PC-3 (cell line): ENCODE measurements around the gene LRP2. TPM values are rescaled to one million over a fixed set of nuclear protein-coding genes. Genes with fewer than 3 reads are reported as not detected.

Experiments
- ATAC-seq: fragments of 200-7000 bp; cut with Tn5 transposase; 2 replicates; pipeline ENCODE4 v1.9.1; 2020; ENCODE audit warnings: mild to moderate bottlenecking, moderate library complexity
- BruUV-seq: library from RNA; stranded (reverse); fragments of 400-500 nt; replicated peaks from 2 replicates; lab custom pipeline; 2021; lab: Mats Ljungman, UMichigan
- CTCF ChIA-PET: fragments of 300-600 bp; sonication (Branson Sonifier 250); formaldehyde crosslinking; loops from one replicate; lab custom pipeline; 2022; ENCODE audit warnings: antibody characterized with exemption; lab: Charles Lee
- POLR2A ChIA-PET: fragments of 300-600 bp; sonication (Branson Sonifier 250); formaldehyde crosslinking; loops from one replicate; lab custom pipeline; 2022; ENCODE audit warnings: antibody characterized with exemption; ENCODE audit not compliant: unreplicated experiment; lab: Charles Lee
- DNase-seq: peaks from one replicate; pipeline ENCODE4 v3.0.0-alpha.2; 2015
- H2AFZ ChIP-seq: fragments of 300-600 bp; sonication (generic); 2 replicates; pipeline ENCODE4 v1.6.0; 2016; ENCODE audit warnings: antibody characterized with exemption, low read length
- H3F3A ChIP-seq: fragments of 300-600 bp; sonication (generic); one replicate; pipeline ENCODE4 v1.6.0; 2017; ENCODE audit warnings: antibody characterized with exemption, low read length, control low read depth, mild to moderate bottlenecking; ENCODE audit not compliant: unreplicated experiment
- H3K27ac ChIP-seq: fragments of 300-600 bp; sonication (generic); 2 replicates; pipeline ENCODE4 v1.5.1; 2016; ENCODE audit warnings: mild to moderate bottlenecking, low read length
- H3K27me3 ChIP-seq: fragments of 300-600 bp; sonication (generic); 2 replicates; pipeline ENCODE4 v1.6.1; 2016; ENCODE audit warnings: low read length, mixed read lengths
- H3K36me3 ChIP-seq: fragments of 300-600 bp; sonication (generic); 2 replicates; pipeline ENCODE4 v1.6.1; 2016; ENCODE audit warnings: low read depth, mixed run types, low read length, mixed read lengths
- H3K4me1 ChIP-seq: fragments of 300-600 bp; sonication (generic); 2 replicates; pipeline ENCODE4 v1.5.1; 2016; ENCODE audit warnings: low read length; ENCODE audit not compliant: insufficient read depth
- H3K4me2 ChIP-seq: fragments of 300-600 bp; sonication (generic); 2 replicates; pipeline ENCODE4 v1.6.0; 2016; ENCODE audit warnings: low read length
- H3K4me3 ChIP-seq: fragments of 300-600 bp; sonication (generic); 2 replicates; pipeline ENCODE4 v1.5.1; 2016; ENCODE audit warnings: mild to moderate bottlenecking, low read length, mixed read lengths
- H3K79me2 ChIP-seq: fragments of 300-600 bp; sonication (generic); 2 replicates; pipeline ENCODE4 v1.6.1; 2017; ENCODE audit warnings: low read length, mixed read lengths
- H3K9ac ChIP-seq: fragments of 300-600 bp; sonication (generic); 2 replicates; pipeline ENCODE4 v1.6.0; 2016; ENCODE audit warnings: mild to moderate bottlenecking, low read length
- H3K9me2 ChIP-seq: fragments of 300-600 bp; sonication (generic); replicated peaks from 2 replicates; pipeline ENCODE4 v1.6.1; 2016; ENCODE audit warnings: mixed run types, low read length, mixed read lengths
- H3K9me3 ChIP-seq: fragments of 300-600 bp; sonication (generic); 2 replicates; pipeline ENCODE4 v1.6.1; 2016; ENCODE audit warnings: low read length, mixed read lengths
- H4K20me1 ChIP-seq: fragments of 300-600 bp; sonication (generic); 2 replicates; pipeline ENCODE4 v1.6.1; 2016; ENCODE audit warnings: low read length, mixed read lengths
- CTCF ChIP-seq: fragments of 300-600 bp; sonication (generic); conservative IDR thresholded peaks from 2 replicates; pipeline ENCODE4 v1.5.1; 2017; ENCODE audit warnings: antibody characterized with exemption, low read depth, mild to moderate bottlenecking, low read length
- EZH2 ChIP-seq: fragments of 300-600 bp; sonication (generic); IDR thresholded peaks from one replicate; pipeline ENCODE4 v1.6.1; 2017; ENCODE audit warnings: antibody characterized with exemption, mild to moderate bottlenecking, low read length; ENCODE audit not compliant: unreplicated experiment
- EZH2phosphoT487 ChIP-seq: fragments of 300-600 bp; sonication (generic); IDR thresholded peaks from 2 replicates; pipeline ENCODE4 v1.6.1; 2018; ENCODE audit warnings: mild to moderate bottlenecking, antibody characterized with exemption, low read length, borderline replicate concordance
- intact Hi-C: fragments of 100-400 bp; cut with micrococcal nuclease; formaldehyde crosslinking; loops from 2 replicates; pipeline ENCODE4 v1.9.0; 2023
- total RNA-seq: library from RNA; depleted of rRNA; stranded (reverse); fragments of >200 nt; gene quantifications from 2 replicates; pipeline ENCODE4 v1.2.3, GENCODE V29; 2014; rRNA removed

The LRP2 gene
- total RNA-seq, 1 experiment from 2014 or later: not detected

- DNase-seq: peak; percentile 46
- Histone ChIP-seq H4K20me1 (no peaks in the 10 kb centered on the region), H3K27me3 (no peaks in the 10 kb centered on the region), H3K27ac (no peak overlapping the region), H3K9ac (no peak overlapping the region), H3K4me1 (peaks cover 6% of the 10 kb centered on the region; the same call in 1 of the 2 replicates), H2AFZ (no peak overlapping the region), H3F3A (no peaks in the 10 kb centered on the region), H3K9me3 (0 out of 2 replicates have a peak, but pooled peaks cover 4% of the 10 kb centered on the region), H3K9me2 (no peaks in the 10 kb centered on the region; the same call in 1 of the 2 replicates), H3K36me3 (no peaks in the 10 kb centered on the region; the same call in 1 of the 2 replicates), H3K4me3 (no peak overlapping the region), H3K79me2 (no peaks in the 10 kb centered on the region), H3K4me2 (no peak overlapping the region)
- intact Hi-C loops: no loop called here
- TF ChIP-seq EZH2: no peak
- no peak for TF ChIP-seq CTCF
- TF ChIP-seq EZH2phosphoT487: no peak
- POLR2A ChIA-PET: no interaction called here
- no TSS peak for BruUV-seq
- CTCF ChIA-PET: no interaction called here
- peak; percentile 57; the same call in 1 of the 2 replicates for ATAC-seq
Measured at GRCh38 chr2:169080250-169081069, 281.9 kb downstream of the LRP2 start.

DNA sequence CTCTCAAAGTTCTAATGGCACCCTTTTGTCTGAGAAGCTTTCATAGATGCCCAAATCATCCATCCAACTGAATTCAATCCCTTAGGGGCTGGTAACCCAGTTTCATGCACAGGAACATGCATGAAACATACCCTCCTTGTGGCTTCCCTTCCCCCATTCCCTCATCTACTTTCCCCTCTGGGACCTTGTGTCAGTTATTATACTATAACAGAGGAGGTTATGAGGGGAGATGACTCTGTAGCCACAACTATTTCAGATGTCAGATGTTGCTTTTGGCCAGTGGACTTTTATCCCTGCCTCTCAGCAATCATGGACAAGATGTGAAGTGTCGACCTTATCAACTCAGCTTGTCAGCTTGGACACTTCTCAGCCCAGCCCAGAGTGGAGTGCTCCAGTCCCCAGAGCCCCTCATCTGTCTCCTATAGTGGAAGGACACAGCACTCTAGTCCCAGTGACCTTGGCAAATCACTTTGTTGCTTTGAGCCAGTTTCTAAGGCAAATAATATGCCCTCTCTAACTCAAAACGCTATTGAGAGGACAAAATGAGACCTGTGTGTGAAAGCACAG is 284.6 kb downstream of the LRP2 start:
- ChIA-PET CTCF (no interaction called here), POLR2A (no interaction called here)
- Histone ChIP-seq H3F3A (no peaks in the 10 kb centered on the region), H3K36me3 (no peaks in the 10 kb centered on the region), H3K4me3 (no peak overlapping the region), H3K9me3 (0 out of 2 replicates have a peak, but pooled peaks cover 5% of the 10 kb centered on the region), H3K9ac (no peak overlapping the region), H3K9me2 (no peaks in the 10 kb centered on the region; the same call in 1 of the 2 replicates), H3K4me2 (no peak overlapping the region), H3K27me3 (no peaks in the 10 kb centered on the region), H3K27ac (no peak overlapping the region), H3K4me1 (peaks cover 21% of the 10 kb centered on the region), H3K79me2 (no peaks in the 10 kb centered on the region), H4K20me1 (no peaks in the 10 kb centered on the region), H2AFZ (0 out of 2 replicates have a peak overlapping the region, but pooled peaks have one; percentile 40)
- no TSS peak for BruUV-seq
- intact Hi-C loops: no loop called here
- ATAC-seq (no peak), DNase-seq (no peak)
- TF ChIP-seq EZH2: no peak
- no peak for TF ChIP-seq EZH2phosphoT487
- TF ChIP-seq CTCF: no peak

Other genes starting within 250 kb of the LRP2 start
- gene BBS5, start 117.0 kb upstream of the LRP2 start, total RNA-seq: 3.3 and 3.8 TPM in 2 replicates
- 0.07 and 0.12 TPM in 2 replicates for gene KLHL41, start 147.2 kb upstream of the LRP2 start, total RNA-seq
- gene FASTKD1, start 211.3 kb upstream of the LRP2 start, total RNA-seq: 21.1 and 27.0 TPM in 2 replicates
- gene PPIG, start 221.8 kb upstream of the LRP2 start, total RNA-seq: 20.9 and 33.7 TPM in 2 replicates